ENCODE data around the gene TMEM139.
"Not testable (repeated sequence)": the region's sequence is repeated elsewhere in the genome, so short reads cannot be mapped to it uniquely, and the experiment has no call there.

TMEM139 gene

DNA sequence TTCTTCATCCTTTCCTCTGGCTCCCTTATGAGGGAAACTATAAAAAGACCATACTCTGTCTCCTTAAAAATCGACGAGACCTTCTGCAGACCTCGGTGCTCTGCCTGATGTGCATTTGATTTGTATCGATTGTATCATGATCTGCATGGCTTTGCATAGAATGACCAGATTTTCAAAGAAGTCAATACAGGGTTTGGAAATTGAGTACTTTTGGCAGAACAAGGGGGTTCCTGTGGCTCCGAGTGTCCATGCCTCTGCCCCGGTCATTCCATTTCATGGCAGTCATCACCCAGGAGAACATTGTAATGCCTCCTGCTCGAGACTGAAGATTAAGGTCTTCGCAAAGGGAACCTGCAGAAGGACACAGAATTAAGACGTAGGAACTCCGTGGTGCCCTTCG lies 4.1 kb downstream of the TMEM139 start:
- peak; percentile 25 for DNase-seq (ENCODE audit: low spot score)

DNA sequence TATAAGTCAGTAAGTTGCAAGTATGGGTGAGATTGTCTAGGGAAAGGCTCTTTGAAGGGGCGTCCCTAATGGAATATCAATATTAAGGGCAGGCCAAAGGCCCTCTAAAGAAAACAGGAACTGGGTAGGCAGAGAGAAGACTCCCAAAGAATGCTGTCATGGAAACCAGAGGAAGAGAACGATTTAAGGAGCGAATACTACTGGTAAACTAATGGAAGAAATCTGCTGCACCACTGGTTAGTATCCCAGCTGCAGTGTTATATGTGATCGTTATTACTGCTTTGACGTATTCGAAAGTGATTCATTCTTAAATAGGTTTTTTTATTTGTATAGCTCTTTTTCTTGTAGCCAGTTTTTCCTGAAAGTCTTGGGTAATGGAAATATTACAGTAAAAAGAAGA lies 4.7 kb downstream of the TMEM139 start:
- DNase-seq (ENCODE audit: low spot score): no peak

DNA sequence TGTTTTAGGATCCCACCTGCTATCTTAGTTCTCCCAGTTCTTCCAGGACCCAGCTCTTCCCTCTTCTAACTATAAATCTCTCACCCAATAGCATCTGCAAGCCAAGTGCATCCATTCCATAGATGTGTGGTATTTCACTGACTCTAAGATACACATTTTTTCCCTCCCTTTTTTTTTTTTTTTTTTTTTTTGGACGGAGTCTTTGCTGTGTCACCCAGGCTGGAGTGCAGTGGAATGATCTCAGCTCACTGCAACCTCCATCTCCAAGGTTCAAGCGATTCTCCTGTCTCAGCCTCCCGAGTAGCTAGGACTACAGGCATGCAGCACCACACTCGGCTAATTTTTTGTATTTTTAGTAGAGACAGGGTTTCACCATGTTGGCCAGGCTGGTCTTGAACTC lies 5.1 kb downstream of the TMEM139 start:
- not testable (repeated sequence) for DNase-seq (ENCODE audit: low spot score)

DNA sequence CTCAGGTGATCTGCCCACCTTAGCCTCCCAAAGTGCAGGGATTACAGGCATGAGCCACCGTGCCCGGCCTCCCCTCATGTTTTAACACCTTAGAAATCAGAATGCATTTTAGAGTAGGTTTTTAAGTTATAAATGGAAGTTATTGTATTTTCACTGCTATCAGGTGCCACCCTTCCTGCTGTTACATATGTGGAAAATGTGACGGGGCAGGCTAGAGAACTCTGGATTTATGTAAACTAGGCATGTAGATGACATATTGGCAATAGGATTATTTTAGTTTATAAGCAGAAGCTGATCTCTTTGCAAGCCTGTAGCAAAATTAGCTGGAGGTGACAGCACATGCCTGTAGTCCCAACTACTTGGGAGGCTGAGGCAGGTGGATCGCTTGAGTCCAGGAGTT lies 5.5 kb downstream of the TMEM139 start:
- no peak for DNase-seq (ENCODE audit: low spot score)

- DNase-seq (ENCODE audit: low spot score): no peak
Observed at GRCh38 chr7:143292876-143293275, 8.1 kb downstream of the TMEM139 start.

DNA sequence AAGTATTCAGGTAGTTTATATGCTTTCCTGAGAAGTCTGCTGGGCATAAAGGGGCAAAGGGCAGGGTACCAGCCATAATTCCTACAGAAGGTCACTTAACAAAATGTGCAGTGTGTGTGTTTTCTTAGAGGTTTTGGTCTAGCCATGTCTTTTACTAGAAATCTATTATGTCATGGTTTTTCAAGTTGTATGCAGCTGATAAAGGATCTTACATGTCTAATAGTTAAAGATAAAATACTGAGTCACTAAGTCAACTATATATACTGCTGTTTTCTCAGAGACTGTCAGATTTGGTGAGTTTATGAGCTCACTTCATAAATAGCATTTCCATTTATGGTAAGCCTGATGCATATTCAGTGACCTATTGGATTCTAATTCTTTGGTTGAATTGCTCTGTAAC lies 11.1 kb downstream of the TMEM139 start:
- no peak for DNase-seq (ENCODE audit: low spot score)

GRCh38 chr7:143296686-143297085 lies 11.9 kb downstream of the TMEM139 start:
- DNase-seq (ENCODE audit: low spot score): no peak

GRCh38 chr7:143299346-143299745 lies 14.6 kb downstream of the TMEM139 start:
- DNase-seq (ENCODE audit: low spot score): peak; percentile 27

DNA sequence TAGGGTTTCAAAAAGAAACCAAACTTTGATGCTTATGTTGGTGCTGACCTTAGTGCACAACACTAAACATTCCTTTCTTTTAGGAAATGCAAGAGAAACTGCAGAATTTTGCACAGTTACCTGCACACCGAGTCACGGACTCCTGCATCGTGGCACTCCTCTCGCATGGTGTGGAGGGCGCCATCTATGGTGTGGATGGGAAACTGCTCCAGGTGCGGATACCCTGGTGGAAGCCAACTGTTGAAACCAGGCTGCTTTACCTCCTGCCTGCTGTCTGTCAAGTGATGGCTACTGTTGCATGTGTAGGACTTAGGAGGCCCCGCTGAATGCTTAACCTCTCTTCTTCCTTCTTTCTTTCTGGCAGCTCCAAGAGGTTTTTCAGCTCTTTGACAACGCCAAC lies 15.1 kb downstream of the TMEM139 start:
- no peak for DNase-seq (ENCODE audit: low spot score)

- DNase-seq (ENCODE audit: low spot score): no peak
Observed at GRCh38 chr7:143300959-143301935, 16.5 kb downstream of the TMEM139 start.

- DNase-seq (ENCODE audit: low spot score): no peak
Observed at GRCh38 chr7:143303733-143304132, 19.0 kb downstream of the TMEM139 start.

GRCh38 chr7:143304938-143305337 lies 20.2 kb downstream of the TMEM139 start:
- DNase-seq (ENCODE audit: low spot score): no peak

DNA sequence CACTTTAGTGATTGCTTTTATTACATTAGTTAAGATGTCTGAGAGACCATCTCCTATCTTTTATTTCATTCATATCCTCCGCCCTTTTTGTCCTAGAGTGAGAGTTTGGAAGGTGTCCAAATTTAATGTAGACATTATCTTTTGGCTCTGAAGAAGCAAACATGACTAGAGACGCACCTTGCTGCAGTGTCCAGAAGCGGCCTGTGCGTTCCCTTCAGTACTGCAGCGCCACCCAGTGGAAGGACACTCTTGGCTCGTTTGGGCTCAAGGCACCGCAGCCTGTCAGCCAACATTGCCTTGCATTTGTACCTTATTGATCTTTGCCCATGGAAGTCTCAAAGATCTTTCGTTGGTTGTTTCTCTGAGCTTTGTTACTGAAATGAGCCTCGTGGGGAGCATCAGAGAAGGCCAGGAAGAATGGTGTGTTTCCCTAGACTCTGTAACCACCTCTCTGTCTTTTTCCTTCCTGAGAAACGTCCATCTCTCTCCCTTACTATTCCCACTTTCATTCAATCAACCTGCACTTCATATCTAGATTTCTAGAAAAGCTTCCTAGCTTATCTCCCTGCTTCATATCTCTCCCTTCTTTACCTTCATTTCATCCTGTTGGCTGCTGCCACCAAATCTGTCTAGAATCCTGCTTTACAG lies 20.8 kb downstream of the TMEM139 start:
- DNase-seq (ENCODE audit: low spot score): peak; percentile 43

- DNase-seq (ENCODE audit: low spot score): no peak
Observed at GRCh38 chr7:143308632-143309031, 23.9 kb downstream of the TMEM139 start.

GRCh38 chr7:143314127-143314526 lies 29.4 kb downstream of the TMEM139 start:
- no peak for DNase-seq (ENCODE audit: low spot score)

- DNase-seq (ENCODE audit: low spot score): no peak
Observed at GRCh38 chr7:143315776-143316175, 31.0 kb downstream of the TMEM139 start, which contains the start of gene CLCN1. Gene CLCN1 (plus strand): TSS chr7:143316111. CDS start chr7:143316213, 102 bp downstream.

DNA sequence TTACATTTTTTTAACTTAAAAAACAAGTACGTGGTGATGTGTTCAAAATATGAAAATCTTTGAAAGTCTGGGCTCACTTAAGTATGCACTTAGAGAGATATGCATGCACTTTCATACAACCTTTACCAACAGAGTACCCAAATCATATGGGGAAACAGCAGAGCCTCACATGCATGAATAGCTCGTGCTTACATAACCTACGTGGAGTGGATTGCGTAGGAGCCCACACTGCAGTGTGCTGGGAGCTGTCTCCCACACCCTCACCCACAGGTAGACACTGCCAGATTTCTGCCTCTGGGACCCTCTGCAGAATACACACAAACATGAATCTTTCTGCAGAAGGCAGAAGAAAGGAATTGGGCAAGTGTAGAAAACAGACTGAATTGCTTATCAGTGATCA lies 31.7 kb downstream of the TMEM139 start:
- DNase-seq (ENCODE audit: low spot score): no peak

DNA sequence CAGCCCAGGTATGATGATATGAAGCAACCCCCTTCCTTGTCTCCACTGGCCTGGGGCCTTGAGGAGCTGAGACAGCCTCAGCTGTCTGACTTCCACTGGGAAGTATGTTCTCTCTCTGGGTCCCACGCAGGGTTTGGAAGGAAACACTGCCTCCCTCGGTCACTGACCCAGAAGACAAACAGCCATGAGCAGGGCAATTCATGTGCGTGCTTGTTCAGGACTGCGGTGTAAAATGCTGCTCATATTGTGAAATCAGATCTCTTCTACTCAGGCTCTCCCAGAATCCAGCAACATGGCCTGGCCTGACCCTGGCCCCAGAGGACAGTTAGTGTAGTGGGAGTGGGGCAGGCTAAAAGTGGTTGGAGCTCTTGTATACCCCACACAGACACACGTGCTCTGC lies 33.9 kb downstream of the TMEM139 start:
- peak; percentile 25 for DNase-seq (ENCODE audit: low spot score)

DNA sequence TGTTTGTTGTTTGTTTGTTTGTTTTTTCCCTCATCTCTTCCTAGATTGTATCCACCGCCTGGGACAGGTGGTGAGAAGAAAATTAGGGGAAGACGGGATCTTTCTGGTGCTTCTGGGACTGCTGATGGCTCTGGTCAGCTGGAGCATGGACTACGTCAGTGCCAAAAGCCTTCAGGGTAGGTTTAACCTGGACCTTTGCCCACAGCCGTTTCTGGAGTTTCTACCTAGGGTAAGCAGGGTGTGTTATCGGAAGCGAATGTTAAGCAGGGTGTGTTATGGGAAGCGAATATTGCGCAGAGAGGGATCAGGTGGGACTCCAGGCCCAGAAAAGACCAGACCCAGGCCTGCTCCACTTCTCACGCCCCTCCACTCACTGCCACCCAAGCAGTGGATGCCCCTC lies 35.9 kb downstream of the TMEM139 start:
- DNase-seq (ENCODE audit: low spot score): no peak

DNA sequence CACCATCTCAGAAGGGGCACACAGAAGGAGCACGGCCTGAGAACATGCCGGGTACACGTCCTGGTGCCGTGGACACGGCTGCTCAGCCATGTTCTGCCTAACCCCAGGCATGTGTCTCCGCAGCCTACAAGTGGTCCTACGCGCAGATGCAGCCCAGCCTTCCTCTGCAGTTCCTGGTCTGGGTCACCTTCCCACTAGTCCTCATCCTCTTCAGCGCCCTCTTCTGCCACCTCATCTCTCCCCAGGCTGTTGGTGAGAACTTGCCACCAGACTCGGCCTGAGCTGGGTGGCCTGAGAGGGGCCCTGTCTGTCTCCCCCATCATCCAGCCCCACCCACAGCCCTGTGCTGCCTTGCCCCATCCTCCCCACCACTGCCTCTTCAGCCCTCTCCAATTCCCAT lies 36.5 kb downstream of the TMEM139 start:
- no peak for DNase-seq (ENCODE audit: low spot score)

DNA sequence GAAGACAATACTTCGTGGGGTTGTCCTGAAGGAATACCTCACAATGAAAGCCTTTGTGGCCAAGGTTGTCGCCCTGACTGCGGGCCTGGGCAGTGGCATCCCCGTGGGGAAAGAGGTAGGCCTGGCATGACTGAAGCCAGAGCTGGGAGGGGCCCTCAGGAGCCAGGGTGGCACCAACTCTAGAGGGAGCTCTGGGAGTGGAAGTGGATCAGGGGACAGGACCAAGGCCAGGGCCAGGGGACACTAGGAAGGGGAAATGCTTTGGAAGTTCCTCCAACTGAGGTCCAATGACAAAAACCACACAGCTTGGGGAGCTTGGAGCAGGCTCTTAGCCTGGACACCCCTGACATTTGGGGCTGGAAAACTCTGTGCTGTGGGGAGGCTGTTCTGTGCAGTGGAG lies 37.0 kb downstream of the TMEM139 start:
- DNase-seq (ENCODE audit: low spot score): no peak

- DNase-seq (ENCODE audit: low spot score): no peak
Observed at GRCh38 chr7:143322760-143323633, 38.2 kb downstream of the TMEM139 start.
